Measurements from ENCODE around the gene TCTN1. TPM values are rescaled to one million over a fixed set of nuclear protein-coding genes. Genes with fewer than 3 reads are reported as not detected.

Gene TCTN1
- total RNA-seq, 1 donor from 2014 or later, result 63.9 TPM

DNA sequence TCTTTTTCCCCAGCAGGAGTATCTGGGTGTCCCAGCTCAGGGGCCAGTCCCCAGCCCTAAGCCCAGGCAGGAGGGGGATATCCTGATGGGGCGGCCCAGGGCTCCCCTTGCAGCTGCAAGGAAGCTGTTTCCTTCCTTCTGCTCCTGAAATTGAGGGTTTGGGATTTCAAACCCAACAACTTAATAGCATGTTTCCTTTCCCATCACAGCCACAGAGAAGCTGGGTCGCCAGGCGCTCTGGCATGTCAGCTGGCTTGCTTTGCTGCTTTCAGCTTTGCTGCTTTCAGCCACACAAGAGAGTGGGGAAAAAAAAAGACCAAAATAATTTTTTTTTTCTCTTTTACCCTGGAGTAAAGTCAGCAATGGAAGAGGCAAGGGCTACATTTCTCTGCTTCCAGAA is 44.9 kb downstream of the TCTN1 start:
- H3K4me3 Mint-ChIP-seq, result no peak overlapping the region
- H3K9me3 Mint-ChIP-seq, result no peaks in the 10 kb centered on the region
- peaks cover 20% of the 10 kb centered on the region for H3K4me1 Mint-ChIP-seq (ENCODE audit: unreplicated experiment)
- no peak for DNase-seq (ENCODE audit: extremely low spot score, unreplicated experiment)
- H3K36me3 Mint-ChIP-seq, result peaks cover 4% of the 10 kb centered on the region
- no peaks in the 10 kb centered on the region for H3K27me3 Mint-ChIP-seq
- no peak overlapping the region for H3K27ac Mint-ChIP-seq
- TF ChIP-seq, protein P1, sequence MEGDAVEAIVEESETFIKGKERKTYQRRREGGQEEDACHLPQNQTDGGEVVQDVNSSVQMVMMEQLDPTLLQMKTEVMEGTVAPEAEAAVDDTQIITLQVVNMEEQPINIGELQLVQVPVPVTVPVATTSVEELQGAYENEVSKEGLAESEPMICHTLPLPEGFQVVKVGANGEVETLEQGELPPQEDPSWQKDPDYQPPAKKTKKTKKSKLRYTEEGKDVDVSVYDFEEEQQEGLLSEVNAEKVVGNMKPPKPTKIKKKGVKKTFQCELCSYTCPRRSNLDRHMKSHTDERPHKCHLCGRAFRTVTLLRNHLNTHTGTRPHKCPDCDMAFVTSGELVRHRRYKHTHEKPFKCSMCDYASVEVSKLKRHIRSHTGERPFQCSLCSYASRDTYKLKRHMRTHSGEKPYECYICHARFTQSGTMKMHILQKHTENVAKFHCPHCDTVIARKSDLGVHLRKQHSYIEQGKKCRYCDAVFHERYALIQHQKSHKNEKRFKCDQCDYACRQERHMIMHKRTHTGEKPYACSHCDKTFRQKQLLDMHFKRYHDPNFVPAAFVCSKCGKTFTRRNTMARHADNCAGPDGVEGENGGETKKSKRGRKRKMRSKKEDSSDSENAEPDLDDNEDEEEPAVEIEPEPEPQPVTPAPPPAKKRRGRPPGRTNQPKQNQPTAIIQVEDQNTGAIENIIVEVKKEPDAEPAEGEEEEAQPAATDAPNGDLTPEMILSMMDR (conservative IDR thresholded peaks at IDR 0.05), result no peak

DNA sequence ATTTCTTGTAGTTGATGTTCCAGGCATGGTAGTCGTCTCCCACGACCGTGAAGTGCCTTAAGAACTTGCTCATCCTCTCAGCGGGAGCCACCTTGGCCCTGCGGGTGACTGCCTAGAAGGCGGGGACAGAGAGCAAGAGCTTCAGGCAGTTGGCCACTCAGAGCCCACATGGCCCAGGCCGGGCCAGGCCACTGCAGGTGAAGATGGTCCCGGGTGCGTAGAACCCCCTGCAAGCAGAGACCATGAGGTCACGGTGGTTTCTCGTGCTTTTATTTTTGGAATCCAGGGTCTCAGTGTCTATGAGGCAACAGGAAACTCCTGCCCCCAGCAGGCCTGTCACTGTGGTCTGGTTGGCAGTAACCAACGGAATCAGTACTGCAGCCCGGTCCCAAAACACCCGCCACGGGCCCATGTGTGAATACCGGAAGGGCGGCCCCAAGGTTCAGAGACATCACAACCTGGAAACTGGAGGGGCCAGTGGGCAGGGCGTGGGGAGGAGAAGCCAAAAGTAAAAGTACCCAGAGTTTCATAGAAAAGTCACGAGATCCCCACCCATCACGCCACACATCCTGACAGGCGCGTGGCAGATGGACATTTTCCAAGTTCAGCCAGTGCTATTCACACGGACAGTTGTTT is 47.5 kb downstream of the TCTN1 start:
- Mint-ChIP-seq H3K27me3 (no peaks in the 10 kb centered on the region), H3K27ac (no peak overlapping the region), H3K9me3 (no peaks in the 10 kb centered on the region), H3K36me3 (no peaks in the 10 kb centered on the region), H3K4me3 (no peak overlapping the region), H3K4me1 (ENCODE audit: unreplicated experiment) (peaks cover 20% of the 10 kb centered on the region)
- no peak for DNase-seq (ENCODE audit: extremely low spot score, unreplicated experiment)
- TF ChIP-seq, protein P1 (conservative IDR thresholded peaks at IDR 0.05), result no peak

DNA sequence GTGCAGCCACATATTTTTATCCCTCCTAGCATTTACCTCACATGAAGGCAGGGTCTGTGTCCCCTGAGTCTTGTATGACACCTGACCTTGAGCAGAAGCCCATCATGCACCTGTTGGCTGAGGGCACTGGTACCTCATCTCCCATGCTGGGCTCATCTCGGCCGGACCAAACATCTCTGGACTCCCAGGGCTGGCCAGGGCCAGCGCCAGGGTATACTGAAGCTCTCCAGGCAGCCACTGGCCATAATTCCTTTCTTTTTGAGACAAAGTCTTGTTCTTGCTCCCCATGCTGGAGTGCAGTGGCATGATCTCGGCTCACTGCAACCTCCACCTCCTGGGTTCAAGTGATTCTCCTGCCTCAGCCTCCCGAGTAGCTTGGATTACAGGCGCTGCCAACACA is 53.0 kb downstream of the TCTN1 start:
- Mint-ChIP-seq H3K9me3 (no peaks in the 10 kb centered on the region), H3K4me1 (ENCODE audit: unreplicated experiment) (no peaks in the 10 kb centered on the region), H3K27me3 (no peaks in the 10 kb centered on the region), H3K4me3 (no peak overlapping the region), H3K27ac (no peak overlapping the region), H3K36me3 (no peaks in the 10 kb centered on the region)
- DNase-seq (ENCODE audit: extremely low spot score, unreplicated experiment), result no peak
- TF ChIP-seq, protein P1 (conservative IDR thresholded peaks at IDR 0.05), result no peak

DNA sequence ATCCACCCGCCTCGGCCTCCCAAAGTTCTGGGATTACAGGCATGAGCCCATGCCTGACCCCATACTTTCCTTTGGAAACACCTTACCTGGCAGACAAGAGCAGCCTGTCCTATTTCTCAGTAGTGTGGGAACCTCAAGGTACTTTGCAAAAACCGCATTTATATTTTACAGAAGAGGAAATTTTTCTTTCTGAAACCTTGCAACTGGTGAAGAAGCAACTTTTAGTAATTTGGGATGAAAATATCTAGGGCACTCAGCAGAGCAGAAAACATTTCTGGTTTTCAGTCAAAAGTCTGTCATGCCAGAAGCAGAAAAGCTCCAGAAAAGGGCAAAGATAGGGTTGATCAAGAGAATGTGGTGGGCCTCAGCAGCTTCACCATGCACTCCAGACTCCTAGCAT is 53.7 kb downstream of the TCTN1 start:
- Mint-ChIP-seq H3K27me3 (no peaks in the 10 kb centered on the region), H3K9me3 (no peaks in the 10 kb centered on the region), H3K36me3 (no peaks in the 10 kb centered on the region), H3K27ac (no peak overlapping the region), H3K4me3 (no peak overlapping the region), H3K4me1 (ENCODE audit: unreplicated experiment) (no peaks in the 10 kb centered on the region)
- no peak for DNase-seq (ENCODE audit: extremely low spot score, unreplicated experiment)
- TF ChIP-seq, protein P1 (conservative IDR thresholded peaks at IDR 0.05), result no peak

DNA sequence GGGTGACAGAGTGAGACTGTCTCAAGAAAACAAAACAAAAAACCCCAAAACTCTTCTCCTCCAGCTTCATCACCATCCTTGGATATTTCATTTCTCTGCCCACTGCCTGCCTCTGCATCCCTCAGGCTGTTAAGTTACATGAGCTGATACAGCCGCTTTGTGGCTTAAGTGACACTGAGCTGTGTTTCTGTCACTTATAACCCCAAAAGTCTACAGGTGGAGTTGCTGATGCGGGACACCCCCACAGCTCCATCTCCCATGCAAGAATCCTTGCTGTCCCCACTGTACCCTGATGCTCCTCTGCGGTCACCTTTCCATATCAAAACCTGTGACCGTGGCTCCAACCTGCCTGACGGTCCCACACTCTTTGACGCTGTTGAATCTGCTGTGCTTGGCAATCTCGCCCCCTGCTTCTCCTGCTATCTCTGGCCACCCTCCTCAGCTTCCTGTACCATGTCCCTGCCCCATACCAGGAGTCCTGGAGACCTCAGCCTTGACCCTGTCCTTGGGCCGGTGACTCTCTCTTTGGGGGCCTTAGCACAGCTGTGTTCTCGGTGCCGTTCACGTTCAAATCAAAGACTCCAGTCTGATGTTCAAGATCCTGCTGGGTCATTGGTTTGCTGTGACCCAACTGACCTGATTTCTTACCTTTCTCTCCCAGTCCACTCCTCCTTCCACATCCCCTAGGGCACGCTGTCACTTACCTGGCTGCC is 54.7 kb downstream of the TCTN1 start:
- H3K9me3 Mint-ChIP-seq, result no peaks in the 10 kb centered on the region
- H3K27ac Mint-ChIP-seq, result no peak overlapping the region
- H3K4me3 Mint-ChIP-seq, result no peak overlapping the region
- DNase-seq (ENCODE audit: extremely low spot score, unreplicated experiment), result no peak
- no peaks in the 10 kb centered on the region for H3K4me1 Mint-ChIP-seq (ENCODE audit: unreplicated experiment)
- H3K27me3 Mint-ChIP-seq, result no peaks in the 10 kb centered on the region
- TF ChIP-seq, protein P1 (conservative IDR thresholded peaks at IDR 0.05), result no peak
- no peaks in the 10 kb centered on the region for H3K36me3 Mint-ChIP-seq
